Colonic mucosa (tissue), 4 donors: Measurements from ENCODE around the gene DACH2. TPM values are rescaled to one million over a fixed set of nuclear protein-coding genes. Genes with fewer than 3 reads are reported as not detected.

ENCODE experiments used
- DNase-seq: peaks from one replicate; pipeline ENCODE4 v3.0.0-alpha.2; 2020
- H3K27ac ChIP-seq: fragments of 200-600 bp; one replicate; pipeline ENCODE4 v1.8.0; 2021
- H3K27me3 ChIP-seq: fragments of 200-600 bp; one replicate; pipeline ENCODE4 v1.8.0; 2021
- H3K36me3 ChIP-seq: fragments of 200-600 bp; one replicate; pipeline ENCODE4 v1.8.0; 2021
- H3K4me1 ChIP-seq: fragments of 200-600 bp; one replicate; pipeline ENCODE4 v1.8.0; 2021; ENCODE audit warnings: mild to moderate bottlenecking
- H3K4me3 ChIP-seq: fragments of 200-600 bp; one replicate; pipeline ENCODE4 v1.8.0; 2021
- H3K9ac ChIP-seq, 2 donors: one replicate each; pipeline ENCODE4 v1.7.0; 2013; ENCODE audit warnings: control low read depth in 2 of 2, low read depth in 2 of 2, low read length in 2 of 2
- H3K9me3 ChIP-seq: fragments of 200-600 bp; one replicate; pipeline ENCODE4 v1.8.0; 2021
- CTCF ChIP-seq: fragments of 200-600 bp; IDR thresholded peaks from one replicate; pipeline ENCODE4 v1.8.0; 2022; ENCODE audit warnings: antibody characterized with exemption, mild to moderate bottlenecking
- intact Hi-C: fragments of 100-400 bp; cut with DNase I; formaldehyde crosslinking; loops from one replicate; pipeline ENCODE4 v1.14.1; 2022
- total RNA-seq, 2 donors: library from RNA; stranded (reverse); fragmentation: NEBNext Ultra II Directional in 1 of 2; extraction: Animal tissue kit (Norgen Biotek cat#: 25700) in 1 of 2; gene quantifications; one replicate each; pipeline ENCODE4 v1.2.1, GENCODE V29; 2021
- donor health status: healthy.
- donor health status: DM: no; HTN: no; CAD: no.
- donor health status: DM: no; HTN: no; CAD: no.

Gene DACH2
- total RNA-seq, 2 donors from 2014 or later, result 0.05 TPM; not detected in 1

DNA sequence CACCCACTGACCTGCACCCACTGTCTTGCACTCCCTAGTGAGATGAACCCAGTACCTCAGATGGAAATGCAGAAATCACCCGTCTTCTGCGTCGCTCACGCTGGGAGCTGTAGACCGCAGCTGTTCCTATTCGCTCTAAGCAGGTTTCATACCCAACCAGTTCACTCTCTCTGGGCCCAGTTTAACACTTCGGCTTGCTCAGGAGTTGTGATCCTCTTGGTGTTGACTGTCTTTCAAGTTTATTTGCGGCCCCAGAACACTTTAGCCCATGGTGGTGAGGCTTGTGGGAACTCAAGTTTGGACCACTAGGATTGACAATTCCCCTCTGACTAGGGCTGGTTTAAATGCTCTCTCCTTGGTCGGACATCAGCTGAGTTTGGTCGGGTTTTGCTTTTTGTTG lies 147.0 kb downstream of the DACH2 start:
- no peaks in the 10 kb centered on the region for H3K36me3 ChIP-seq
- DNase-seq, result no peak
- intact Hi-C loops, result no loop called here
- H3K9ac ChIP-seq, result no peak overlapping the region
- H3K27me3 ChIP-seq, result no peaks in the 10 kb centered on the region
- H3K4me3 ChIP-seq, result no peak overlapping the region
- H3K9me3 ChIP-seq, result no peaks in the 10 kb centered on the region
- no peak for TF ChIP-seq CTCF
- H3K27ac ChIP-seq, result no peak overlapping the region
- H3K4me1 ChIP-seq, result no peaks in the 10 kb centered on the region

DNA sequence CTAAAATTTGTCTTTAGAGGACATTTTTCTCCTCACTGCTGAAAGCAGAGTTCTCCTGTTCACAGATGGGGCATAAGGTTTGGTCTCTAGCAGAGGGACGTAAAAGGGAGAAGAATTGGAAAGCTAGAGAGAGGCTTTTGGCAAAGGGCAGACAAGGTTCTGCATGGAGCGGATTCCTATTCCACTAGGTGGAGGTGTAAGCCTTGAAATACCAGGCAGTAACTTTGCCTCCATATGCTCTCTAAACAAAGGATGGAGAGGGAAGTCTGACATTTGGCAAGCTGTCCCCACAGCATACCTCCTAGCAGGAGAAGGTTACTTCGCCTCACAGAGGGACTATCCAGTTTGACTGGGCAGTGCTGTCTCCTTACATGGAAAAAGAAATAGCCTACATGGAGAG lies 174.7 kb downstream of the DACH2 start:
- intact Hi-C loops, result no loop called here
- no peak for TF ChIP-seq CTCF
- no peaks in the 10 kb centered on the region for H3K27me3 ChIP-seq

DNA sequence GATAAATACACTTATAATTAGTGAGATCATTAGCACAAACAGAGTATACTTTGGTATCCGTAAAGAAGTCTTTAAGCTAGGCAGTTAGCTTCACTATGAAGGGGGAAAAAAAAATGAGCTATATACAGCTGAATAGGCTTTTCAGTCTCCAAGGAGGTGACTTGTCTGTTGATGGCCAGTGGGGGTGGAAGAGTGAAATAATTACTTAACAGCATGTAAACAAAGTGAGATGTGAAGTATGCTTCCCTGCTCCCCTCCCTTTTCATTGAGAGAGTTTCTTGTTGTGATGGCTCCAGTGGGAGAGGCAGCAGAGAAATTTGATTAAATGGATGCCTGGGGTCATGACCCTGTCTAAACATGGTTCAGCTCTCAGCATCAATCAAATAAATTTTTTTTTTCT lies 180.9 kb downstream of the DACH2 start:
- H3K4me3 ChIP-seq, result no peak overlapping the region
- no peak for DNase-seq
- H3K36me3 ChIP-seq, result no peaks in the 10 kb centered on the region
- no peak overlapping the region for H3K9ac ChIP-seq
- H3K27me3 ChIP-seq, result no peaks in the 10 kb centered on the region
- no peak overlapping the region for H3K27ac ChIP-seq
- H3K9me3 ChIP-seq, result no peaks in the 10 kb centered on the region
- H3K4me1 ChIP-seq, result no peaks in the 10 kb centered on the region
- TF ChIP-seq CTCF, result no peak
- intact Hi-C loops, result no loop called here

More for the DNA sequence above, 174.7 kb downstream of the DACH2 start:
- Histone ChIP-seq H3K27ac (no peak overlapping the region), H3K4me3 (no peak overlapping the region), H3K9ac (no peak overlapping the region), H3K9me3 (no peaks in the 10 kb centered on the region), H3K4me1 (no peaks in the 10 kb centered on the region), H3K36me3 (no peaks in the 10 kb centered on the region)
- no peak for DNase-seq

- intact Hi-C loops, result no loop called here
- Histone ChIP-seq H3K36me3 (no peaks in the 10 kb centered on the region), H3K9me3 (no peaks in the 10 kb centered on the region), H3K4me3 (no peak overlapping the region), H3K9ac (no peak overlapping the region), H3K27me3 (no peaks in the 10 kb centered on the region), H3K4me1 (no peaks in the 10 kb centered on the region), H3K27ac (no peak overlapping the region)
- DNase-seq, result no peak
- TF ChIP-seq CTCF, result no peak
Measured at GRCh38 chrX:86348669-86349068, 200.4 kb downstream of the DACH2 start.

- no peak overlapping the region for H3K9ac ChIP-seq
- DNase-seq, result no peak
- no peak overlapping the region for H3K4me3 ChIP-seq
- no peaks in the 10 kb centered on the region for H3K27me3 ChIP-seq
- H3K27ac ChIP-seq, result no peak overlapping the region
- no peak for TF ChIP-seq CTCF
- no peaks in the 10 kb centered on the region for H3K4me1 ChIP-seq
- intact Hi-C loops, result no loop called here
- no peaks in the 10 kb centered on the region for H3K9me3 ChIP-seq
- no peaks in the 10 kb centered on the region for H3K36me3 ChIP-seq
Measured at GRCh38 chrX:86349115-86349514, 200.9 kb downstream of the DACH2 start.
